ENCODE results near the gene MRPL19. TPM values are rescaled to one million over a fixed set of nuclear protein-coding genes. Genes with fewer than 3 reads are reported as not detected.
A peak's percentile ranks its signal among the peaks of the same experiment; 100 is the strongest.
"Not testable (repeated sequence)": the region's sequence is repeated elsewhere in the genome, so short reads cannot be mapped to it uniquely, and the experiment has no call there.

Gene MRPL19
- total RNA-seq, 1 donor from 2014 or later: 45.4 TPM

GRCh38 chr2:75667884-75668283, 21.3 kb downstream of the MRPL19 start:
- DNase-seq (ENCODE audit: low spot score): no peak

GRCh38 chr2:75675423-75675822, 28.8 kb downstream of the MRPL19 start:
- DNase-seq (ENCODE audit: low spot score): not testable (repeated sequence)

GRCh38 chr2:75675908-75676307, 29.3 kb downstream of the MRPL19 start:
- DNase-seq (ENCODE audit: low spot score): no peak

DNA sequence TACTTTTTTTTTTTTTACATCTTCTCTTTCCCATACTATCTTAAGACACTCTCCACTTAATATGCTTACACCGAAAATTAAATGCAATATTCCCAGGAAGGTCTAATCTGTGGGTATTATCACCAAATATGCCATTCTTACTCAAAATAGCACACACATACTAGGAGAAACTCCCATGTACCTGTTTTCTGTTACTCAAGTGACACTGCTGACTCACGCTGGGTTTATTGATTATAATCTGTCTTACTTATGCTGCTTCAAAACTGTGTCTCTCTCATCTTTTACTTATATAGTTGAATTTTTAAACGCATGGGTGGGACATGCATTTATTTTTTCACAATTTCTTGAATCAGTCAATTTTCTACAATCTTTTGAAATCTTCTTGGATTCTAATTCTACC, 29.9 kb downstream of the MRPL19 start:
- no peak for DNase-seq (ENCODE audit: low spot score)

DNA sequence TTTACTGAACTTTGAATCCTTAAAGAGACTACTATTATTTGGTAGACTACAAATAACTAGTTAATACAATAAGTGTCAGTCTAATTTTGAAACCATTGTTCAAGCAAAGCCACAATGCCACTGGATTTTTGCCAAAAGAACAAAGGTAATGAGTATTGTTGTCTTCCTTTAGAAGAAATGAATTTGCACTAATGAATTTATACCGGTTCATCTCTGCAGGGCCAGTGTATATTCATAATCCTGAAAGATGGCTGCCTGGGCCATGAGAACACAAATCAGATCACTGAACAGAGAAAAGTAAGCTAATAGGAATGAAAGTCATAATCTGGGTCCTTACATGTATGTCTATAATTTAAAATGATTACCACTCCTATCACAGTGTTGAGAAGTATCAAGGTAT, 33.0 kb downstream of the MRPL19 start:
- DNase-seq (ENCODE audit: low spot score): no peak

GRCh38 chr2:75680402-75680801, 33.8 kb downstream of the MRPL19 start:
- DNase-seq (ENCODE audit: low spot score): no peak

DNA sequence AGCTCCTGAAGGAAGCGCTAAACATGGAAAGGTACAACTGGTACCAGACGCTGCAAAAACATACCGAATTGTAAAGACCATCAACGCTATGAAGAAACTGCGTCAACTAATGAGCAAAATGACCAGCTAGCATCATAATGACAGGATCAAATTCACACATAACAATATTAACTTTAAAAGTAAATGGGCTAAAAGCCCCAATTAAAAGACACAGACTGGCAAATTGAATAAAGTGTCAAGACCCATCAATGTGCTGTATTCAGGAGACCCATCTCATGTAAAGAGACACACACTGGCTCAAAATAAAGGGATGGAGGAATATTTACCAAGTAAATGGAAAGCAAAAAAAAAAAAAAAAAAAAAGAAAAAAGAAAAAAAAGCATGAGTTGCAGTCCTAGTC, 36.8 kb downstream of the MRPL19 start:
- not testable (repeated sequence) for DNase-seq (ENCODE audit: low spot score)

DNA sequence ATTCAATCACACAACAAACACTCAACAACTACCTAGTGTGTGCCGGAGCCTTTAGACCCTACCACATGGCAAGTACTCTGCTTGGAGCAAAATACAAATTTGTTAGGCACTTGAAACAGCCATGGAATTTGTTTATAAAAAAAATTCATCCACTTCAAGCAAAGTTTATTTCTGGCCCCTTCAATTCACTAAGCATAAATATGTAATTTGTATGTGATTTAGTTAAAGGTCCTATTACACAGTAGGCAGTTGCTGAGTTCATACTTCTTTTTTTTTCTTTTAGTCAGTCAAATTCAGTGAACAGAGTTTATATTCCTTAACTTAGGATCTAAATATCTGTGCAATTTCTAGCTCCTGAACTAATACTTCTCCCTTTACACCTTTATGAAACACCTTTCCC, 41.6 kb downstream of the MRPL19 start:
- no peak for DNase-seq (ENCODE audit: low spot score)

DNA sequence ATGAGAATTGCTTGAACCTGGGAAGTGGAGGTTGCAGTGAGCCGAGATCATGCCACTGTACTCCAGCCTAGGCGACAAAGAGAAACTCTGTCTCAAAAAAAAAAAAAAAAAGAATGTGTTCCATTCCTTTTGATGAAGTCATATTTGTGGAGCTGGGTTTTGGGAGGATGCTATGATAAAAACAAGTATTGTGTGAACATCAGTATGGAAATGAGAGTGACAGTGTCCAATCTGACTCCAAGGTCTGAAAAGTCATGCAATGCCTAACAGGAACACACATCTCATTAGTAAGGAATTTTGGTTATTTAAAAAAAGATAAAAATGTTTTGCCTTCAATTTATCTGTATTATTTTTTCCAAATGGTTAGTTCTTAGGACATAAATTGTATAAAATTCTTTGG, 52.3 kb downstream of the MRPL19 start:
- no peak for DNase-seq (ENCODE audit: low spot score)

GRCh38 chr2:75702593-75702992, 56.0 kb downstream of the MRPL19 start:
- no peak for DNase-seq (ENCODE audit: low spot score)

DNA sequence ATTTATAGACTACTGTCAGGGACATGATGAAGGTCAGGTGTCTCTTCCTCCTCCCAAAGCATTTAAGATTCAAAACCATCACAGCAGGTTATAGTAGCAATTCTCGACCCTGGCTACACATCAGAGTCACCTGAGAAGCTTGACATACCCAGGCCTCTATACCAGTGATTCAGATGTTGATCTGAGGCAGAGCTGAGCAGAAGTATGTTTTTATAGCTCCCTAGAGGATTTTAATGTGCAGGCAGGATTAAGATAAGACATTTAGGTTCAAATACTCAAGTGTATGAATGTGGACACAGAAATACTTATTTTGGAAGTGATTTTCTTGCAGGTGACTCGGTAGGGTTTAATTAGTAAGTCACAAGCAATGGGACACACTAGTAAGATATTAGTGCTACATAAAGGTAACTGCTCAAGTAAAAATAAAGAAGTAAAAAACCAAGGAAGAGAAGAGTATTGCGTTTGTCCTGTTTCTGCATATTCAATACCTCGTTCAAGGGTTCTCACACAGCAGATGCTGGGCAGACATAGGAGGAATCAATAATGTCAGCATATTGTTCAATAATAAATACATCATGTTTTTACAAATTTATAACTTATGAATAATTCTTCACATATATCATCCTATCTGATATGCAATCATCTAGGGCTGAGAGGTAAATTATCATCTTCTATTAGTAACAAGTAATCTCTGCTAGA, 57.2 kb downstream of the MRPL19 start:
- DNase-seq (ENCODE audit: low spot score): no peak

DNA sequence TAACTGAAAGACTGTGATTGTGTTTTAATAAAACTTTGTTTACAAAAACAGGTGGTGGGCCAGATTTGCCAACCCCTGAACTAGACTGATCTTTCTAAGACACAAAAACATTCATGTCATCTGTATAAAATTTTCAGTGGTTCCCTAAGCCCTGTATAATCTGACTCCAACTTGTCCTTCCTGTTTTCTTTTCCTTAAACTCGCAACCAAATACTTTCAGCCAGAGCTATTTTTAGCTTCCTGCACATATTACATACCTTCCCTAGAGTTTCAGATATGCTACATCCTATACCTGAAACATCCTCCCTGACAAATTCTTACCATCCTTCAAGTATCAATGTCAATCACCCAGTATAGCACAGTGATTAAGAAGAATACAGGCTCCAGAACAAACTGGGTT, 59.3 kb downstream of the MRPL19 start:
- DNase-seq (ENCODE audit: low spot score): no peak

GRCh38 chr2:75707901-75708300, 61.3 kb downstream of the MRPL19 start:
- no peak for DNase-seq (ENCODE audit: low spot score)

GRCh38 chr2:75709297-75709696, 62.7 kb downstream of the MRPL19 start:
- no peak for DNase-seq (ENCODE audit: low spot score)

DNA sequence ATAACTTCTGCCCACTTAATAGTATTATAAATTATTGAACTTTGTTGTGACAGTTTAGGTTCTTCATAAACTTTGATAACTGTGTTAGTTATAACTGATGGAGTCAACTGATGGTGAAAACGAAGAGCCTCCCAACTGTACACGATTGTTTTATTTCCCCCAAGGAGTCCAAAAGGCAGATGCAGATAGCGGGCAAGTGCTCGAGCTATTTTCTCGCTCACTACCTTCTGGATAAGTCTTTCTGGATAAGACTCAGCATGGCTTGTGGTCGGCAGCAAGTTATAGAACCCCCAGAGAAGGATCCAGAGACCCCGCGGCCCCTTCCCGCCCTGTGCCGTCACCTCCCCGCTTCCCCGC, 63.6 kb downstream of the MRPL19 start:
- DNase-seq (ENCODE audit: low spot score): no peak

GRCh38 chr2:75710577-75711253, 64.1 kb downstream of the MRPL19 start, which contains the start of gene GCFC2:
Gene GCFC2, minus strand, starts transcription at chr2:75710915. Its CDS starts 60 bp downstream, at chr2:75710855.
- DNase-seq (ENCODE audit: low spot score): peak; percentile 89

GRCh38 chr2:75711590-75711989, 65.0 kb downstream of the MRPL19 start:
- DNase-seq (ENCODE audit: low spot score): not testable (repeated sequence)

DNA sequence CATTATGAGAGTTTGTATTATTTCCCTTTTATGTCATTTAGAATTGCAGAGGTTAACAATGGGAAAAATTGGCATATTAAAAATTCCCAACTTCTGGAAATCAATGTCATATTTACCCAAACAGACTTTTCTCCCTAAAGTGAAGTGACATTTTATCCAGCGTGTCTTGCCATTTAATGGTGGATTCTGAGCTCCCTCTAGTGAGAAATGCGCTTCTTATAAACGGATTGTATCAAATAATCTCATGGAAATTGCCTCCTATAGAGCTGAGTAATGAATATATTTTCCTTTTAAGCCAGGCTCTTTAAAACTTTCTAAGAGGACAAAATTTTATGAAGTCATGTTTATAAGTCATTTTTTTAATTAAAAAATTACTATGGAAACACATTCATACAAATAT, 69.8 kb downstream of the MRPL19 start:
- DNase-seq (ENCODE audit: low spot score): no peak

GRCh38 chr2:75719616-75720015, 73.0 kb downstream of the MRPL19 start:
- DNase-seq (ENCODE audit: low spot score): no peak

GRCh38 chr2:75720525-75720924, 73.9 kb downstream of the MRPL19 start:
- DNase-seq (ENCODE audit: low spot score): no peak

DNA sequence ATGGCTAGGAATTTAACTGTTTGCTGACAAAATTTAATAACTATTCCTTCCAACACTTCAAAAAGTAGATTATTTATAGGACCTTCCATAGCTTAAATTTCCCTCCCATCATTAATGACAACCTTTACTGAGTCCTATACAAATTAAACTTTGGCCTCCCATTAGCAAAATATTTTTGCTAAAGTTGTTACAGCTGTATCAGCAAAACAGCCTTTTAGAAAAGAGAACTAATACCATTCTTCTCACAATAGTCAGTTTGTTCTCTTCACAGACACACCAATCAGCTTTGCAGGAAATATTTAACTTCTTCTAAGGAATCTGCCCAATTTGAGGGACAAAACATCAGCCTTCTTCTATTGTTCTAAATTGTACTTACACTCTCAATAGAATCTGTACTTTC, 76.1 kb downstream of the MRPL19 start:
- DNase-seq (ENCODE audit: low spot score): no peak

- no peak for DNase-seq (ENCODE audit: low spot score)
These were observed 82.2 kb downstream of the MRPL19 start for GRCh38 chr2:75728614-75729419.

GRCh38 chr2:75729861-75730260, 83.3 kb downstream of the MRPL19 start:
- DNase-seq (ENCODE audit: low spot score): no peak
